Activated CD4-positive, alpha-beta T cell treated with anti-CD3 and anti-CD28 coated beads, Interleukin-2, amount 50 U/mL, for 24 hours (primary cell): ENCODE measurements around the gene TSPAN2.

Source experiments
- DNase-seq, 2 donors: peaks; one replicate each; pipeline ENCODE4 v3.0.0-alpha.2; 2020; ENCODE audit warnings: low read depth in 1 of 2, low spot score in 1 of 2

Gene TSPAN2

DNA sequence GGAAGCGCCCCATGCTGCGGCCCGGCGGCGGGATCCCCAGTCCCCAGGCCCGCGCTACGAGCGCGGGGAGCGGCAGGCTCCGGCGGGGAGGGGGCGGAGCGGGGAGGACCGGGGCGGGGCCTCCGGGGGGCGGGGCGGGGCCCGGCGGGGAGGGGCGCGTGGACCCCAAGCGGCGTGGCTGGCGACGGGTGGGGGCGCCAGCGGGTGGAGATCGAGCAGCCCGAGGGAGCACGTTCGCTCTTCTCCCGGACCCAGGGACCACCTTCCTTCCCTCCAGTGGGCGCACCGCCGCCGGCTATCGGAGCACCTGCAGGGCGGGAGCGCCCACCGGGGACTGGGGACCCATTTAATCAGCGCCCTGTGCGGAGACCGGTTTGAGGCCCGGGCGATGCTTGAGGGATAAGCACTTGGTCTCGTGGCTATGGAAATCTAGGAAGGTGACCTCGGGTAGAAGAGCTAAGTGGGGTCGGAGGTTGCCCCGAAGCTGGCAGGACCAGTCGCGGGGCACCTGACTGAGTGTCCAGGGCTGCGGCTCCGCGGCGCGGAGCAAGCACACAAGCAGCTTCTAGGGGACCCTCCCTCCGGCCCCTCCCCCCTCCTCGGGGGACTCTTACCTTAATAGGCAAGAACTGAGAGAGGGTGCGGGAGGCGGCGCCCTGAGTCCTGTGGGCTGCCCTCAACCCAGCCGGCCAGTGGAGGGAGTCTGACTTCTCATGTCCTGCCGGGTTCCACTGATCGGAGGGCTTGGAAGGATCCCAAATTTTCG, at the start of gene TSPAN2:
TSS of gene TSPAN2 (minus strand) at position 84 of the 766 bp plus-strand sequence. CDS start at position 13, 71 bp downstream.
- peak; percentile 13 for DNase-seq

DNA sequence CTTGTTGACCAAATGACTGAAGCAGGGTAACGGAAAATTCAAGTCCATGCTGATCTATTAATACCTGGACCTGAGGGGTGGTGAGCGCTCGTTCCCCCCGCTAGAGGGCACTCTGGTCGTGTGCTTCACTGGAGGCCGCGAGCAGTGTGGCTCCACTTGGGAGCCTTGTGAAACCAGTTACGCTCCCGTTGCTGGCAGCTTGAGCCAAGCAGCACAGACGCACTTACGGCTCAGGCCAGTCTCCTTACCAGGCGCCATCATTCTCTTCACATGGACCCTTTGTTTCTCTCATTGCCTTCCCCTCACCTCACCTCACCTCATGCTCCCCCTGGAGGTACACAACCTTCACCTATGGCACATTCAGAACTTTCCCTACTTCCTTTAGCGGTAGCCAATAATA, 49.7 kb upstream of the TSPAN2 start:
- DNase-seq, result peak; percentile 24 to 35

DNA sequence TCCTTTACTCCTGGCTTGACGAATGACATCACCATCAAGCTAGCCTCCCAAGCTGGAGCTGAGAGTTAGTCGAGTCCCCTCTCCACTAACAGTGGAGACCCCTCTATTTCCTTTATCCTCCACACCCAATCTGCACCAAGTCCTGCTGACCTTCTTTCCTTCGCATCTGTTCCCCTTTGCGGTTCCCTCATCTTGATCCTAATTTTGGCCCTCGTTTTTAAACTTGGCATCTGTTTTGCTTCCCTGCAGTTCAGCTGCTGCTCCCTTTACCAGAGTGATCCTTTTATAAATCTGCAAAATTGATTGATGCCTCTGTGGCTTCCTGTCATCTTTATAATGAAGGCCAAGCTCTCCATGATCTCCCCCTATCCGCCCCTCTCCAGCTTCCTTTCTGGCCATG, 49.0 kb upstream of the TSPAN2 start:
- no peak for DNase-seq

DNA sequence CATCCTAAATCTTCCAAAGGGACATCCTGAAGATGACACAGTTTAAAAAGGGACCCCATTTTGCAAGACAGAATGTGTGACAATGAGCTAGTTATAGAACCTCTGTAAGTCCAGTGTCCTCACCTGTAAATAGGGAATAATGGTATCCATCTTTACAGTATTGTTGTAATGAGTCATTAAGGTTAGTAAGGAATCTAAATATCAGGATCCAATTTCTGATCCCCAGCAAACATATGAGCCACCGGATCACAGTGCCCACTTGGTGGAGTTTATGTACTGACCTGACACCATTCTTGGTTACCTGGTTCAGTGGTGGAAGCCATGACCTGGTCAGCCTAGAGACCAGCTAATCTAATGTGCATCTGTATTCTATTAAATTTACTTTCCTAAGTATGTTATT, 47.9 kb upstream of the TSPAN2 start:
- DNase-seq, result no peak

DNA sequence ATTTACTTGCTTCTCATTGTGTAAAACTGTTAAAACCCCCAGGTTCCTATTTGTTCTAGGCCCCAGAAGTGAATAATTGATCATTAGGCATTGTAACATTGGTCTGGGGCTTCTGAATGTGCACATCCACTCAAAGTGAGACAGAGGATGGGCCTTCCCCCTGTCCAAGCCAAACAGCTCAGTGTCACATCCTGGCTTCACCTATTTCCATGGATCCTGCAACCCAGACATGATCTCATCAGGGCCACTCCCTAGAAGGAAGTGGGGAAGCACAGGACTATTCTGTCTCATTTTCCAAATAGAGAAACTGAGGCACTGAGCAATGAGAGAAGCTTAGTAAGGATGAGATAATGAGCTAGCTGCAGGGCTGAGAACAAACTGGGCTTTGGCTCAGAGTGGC, 47.4 kb upstream of the TSPAN2 start:
- DNase-seq, result no peak

DNA sequence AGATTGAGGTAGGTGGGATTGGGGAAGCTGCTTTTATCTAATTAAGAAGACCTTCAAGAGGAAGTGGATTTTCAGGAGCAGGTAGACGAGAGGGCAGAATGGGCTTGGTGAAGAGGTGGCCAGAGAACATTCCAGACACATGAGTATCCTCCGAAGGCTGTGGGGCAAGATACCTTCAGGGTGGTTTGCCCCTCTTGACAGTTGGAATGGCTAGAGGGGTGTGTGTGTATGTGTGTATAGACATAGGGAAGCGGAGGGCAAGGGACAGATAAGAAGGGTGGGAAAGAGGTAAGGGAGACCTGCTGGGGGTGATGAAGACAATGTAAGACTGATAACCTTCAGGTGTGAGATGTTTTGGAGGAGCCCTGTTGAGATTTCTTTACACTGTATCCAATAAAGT, 46.8 kb upstream of the TSPAN2 start:
- no peak for DNase-seq

DNA sequence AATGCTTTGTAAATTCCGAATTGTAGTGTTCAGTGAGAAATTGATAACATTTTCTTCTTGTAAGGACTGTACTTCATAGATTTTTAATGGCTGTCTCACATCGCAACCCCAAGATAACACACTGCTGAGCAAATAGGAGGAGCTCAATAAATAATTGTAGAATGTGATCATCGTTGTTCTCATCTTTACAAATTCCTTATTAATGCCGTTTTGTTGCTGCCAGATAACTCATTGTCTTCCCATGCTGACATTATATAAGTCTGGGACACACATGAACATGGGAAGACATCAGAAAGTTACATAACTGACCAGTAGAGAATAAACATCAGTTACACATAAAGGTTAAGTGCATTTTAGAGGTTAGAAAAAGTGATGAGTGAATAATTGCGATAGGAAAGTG, 46.4 kb upstream of the TSPAN2 start:
- no peak for DNase-seq

DNA sequence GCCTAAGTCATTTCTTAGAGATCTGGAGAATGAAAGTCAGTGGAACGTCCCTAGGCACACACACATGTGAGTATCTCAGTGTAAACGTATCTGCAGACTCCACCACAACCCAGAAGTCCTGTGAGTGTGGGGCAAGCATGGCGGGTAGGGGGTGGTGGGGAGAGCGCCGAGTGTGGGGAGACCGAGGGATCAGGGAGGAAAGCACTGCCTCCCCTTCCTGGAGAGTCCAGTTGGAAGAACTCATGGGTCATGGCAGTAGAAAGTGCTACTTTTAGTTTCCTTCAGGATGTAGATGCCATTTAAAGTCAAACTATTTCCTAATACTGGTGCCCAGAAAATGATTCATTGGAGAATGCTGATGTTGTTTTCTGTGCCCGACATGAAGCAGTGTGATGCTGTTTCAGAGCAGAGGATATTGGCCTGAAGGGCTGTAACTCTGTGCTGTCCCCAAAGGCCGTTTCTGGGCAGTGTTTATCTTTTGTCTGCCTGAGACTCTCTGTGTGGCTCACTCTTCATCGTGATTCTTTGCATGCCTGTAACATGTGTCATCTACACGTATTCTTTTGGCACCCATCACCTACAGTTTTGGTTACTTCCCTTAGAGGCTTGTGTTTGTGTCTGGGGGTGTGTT, 45.7 kb upstream of the TSPAN2 start:
- no peak for DNase-seq

DNA sequence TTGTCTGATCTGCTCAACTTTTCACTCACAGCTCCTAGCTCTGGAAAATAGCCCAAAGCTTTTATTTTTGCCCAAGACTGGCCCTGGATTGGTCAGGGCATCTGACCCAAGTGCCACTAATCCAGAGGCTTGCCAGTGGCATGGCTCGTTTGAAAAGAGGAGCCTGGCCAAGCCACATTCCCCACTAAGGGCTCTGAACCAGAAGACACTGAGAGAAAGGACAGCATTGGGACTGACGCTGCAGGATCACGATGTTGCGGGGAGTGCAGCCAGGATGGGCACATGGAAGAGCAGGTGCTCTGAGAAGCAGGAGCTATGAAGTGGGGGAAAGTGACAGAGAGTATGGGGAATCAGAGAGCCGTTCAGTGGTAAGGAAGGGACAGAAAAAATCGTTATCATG, 44.9 kb upstream of the TSPAN2 start:
- no peak for DNase-seq

DNA sequence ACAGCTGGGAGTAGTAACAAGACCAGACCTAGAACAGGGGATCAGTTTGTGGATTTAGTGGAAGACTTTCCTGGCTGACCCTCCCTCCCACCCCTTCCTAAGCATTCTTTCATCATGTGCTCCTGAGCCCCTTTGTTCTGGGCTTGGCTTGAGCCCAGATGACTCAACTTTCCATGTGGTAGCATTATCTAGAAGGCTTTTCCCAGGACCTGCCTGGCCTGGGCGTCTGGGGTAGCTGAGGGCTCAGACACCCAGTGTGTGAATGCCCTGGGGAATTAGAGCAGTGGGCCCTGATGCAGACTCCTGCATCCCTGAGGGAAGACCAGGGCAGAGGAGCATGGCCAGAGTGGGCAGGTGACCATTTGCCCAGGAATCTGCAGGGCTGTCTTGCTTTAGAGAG, 44.1 kb upstream of the TSPAN2 start:
- no peak for DNase-seq

DNA sequence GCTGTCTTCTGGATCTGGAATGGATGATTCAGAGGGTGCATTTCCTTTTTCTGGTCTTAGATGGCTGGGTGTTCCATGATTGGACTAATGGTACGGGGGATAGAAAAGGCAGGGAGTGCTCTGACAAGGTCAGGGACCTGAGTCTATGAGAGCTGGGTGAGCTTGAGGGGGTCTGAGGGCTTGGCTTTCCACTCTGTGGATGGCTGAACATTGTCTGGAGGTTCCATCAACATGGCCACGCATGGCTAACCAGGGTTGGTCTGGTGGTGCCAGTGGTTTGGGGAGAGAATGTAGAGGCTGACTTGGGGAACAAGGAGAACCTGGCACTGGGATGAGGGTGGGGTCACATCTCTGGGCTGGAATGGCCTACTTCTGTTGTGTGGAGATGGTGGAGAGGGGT, 41.5 kb upstream of the TSPAN2 start:
- no peak for DNase-seq

DNA sequence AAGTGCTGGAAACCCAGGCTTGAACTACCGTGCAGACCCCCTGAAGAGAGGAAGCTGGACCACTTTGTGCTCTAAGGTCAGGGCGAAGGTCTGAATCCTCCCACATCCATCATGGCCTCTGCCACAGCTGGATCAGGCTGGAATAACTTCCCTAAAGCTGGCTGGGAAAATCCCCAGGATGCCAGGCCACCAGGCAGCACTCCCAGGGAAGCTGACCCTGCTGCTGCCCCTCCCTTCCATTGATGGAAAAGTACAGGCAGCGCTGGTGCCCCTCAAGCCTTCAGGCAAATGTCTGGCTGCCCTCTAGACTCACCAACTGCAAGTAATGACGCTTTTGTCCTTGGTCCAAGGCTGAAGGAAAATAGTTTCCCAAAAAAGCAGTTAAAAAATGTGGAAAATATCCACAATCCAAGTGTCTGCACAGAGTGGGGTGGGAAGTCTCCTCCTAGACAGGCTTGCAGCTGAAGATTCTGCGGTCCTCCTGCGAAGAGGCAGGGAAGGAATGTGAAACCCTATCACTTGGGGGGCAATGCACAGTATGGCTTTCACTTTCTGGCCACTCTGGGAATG, 39.9 kb upstream of the TSPAN2 start:
- no peak for DNase-seq

DNA sequence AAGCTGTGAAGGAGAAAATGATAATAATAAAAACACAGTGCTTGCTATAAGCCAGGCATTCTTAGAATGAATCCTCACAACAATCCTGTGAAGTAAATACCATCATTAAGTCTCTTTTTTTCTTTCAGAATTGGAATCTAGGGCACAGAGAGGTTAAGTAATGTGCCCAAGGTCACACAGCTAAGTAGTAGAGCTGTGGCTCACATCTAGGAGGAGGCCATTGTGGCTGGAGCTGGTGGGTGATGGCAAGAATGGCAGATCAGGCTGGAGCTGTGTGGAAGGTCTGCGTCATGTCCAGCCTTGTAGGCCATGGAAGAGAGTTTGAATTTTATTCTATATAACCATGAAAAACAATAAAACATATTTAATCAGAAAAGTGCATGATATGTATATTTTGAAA, 38.2 kb upstream of the TSPAN2 start:
- no peak for DNase-seq

DNA sequence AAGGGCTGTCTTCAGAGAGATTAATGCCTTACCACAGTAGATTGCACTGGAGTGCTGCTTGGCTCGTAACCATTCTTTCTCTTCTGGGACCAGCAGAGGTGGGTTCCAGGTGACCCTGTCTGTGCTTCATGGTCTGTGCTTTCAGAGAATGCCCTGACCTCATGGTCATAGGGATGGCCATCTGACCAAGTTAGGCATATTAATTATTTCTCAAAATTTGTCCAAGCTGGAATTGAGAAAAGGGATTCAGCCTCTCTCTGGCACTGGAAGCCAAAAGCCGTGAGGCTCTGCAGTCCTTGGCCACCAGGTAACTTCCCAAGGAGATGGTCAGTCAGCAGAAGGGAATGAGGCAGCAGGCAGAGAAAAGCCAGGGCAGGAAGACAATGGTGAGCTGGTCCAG, 37.2 kb upstream of the TSPAN2 start:
- no peak for DNase-seq

DNA sequence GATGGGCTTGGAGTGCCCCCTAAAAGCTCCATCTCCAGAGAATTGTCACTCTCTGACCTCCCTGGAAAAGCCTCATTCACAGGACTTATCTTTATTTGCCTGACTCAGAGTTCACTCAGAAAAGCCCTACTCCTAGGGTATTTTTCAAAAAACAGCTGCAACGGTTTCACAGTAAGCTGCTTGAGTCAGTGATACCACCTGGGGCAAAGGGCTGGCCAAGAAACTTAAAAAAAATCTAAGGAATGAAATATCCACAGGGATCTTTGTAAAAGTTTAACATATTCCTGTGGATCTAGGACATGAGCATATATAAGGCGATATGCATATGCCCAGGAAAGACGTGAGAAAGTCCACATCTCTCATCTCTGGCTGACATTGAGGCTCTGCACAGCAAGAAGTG, 33.8 kb upstream of the TSPAN2 start:
- DNase-seq, result no peak

DNA sequence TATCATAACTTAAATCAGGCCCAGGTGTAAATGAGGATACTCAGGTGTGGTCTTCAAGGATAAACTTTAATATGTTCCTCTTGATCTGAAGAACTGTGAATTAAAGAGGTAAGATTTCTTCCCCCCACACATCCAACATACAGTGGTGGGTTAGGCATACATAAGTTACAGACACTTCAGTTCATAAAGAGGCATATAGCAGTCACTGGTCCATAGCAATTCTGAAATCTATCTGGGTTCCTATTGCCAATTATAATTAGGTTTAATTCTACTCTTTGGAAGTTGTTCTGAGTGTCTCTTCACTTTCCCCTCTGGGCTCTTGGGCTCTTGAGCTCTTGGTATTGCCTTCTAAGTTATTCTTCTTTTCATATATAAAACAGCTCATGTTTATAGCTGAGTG, 32.5 kb upstream of the TSPAN2 start:
- DNase-seq, result no peak

DNA sequence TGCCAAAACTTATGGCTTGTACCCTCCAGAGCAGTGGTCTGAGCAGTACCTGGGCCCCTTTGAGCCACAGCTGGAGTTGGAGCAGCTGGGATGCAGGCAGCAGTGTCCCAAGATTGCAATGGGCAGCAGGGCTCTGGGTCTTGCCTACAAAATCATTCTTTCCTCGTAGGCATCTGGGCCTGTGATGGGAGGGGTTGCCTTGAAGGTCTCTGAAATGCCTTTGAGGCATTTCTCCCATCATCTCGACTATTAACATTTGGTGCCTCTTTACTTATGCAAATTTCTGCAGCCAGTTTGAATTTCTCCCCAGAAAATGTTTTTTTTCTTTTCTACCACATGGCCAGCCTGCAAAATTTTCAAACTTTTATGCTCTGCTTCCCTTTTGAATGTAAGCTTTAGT, 31.0 kb upstream of the TSPAN2 start:
- no peak for DNase-seq

DNA sequence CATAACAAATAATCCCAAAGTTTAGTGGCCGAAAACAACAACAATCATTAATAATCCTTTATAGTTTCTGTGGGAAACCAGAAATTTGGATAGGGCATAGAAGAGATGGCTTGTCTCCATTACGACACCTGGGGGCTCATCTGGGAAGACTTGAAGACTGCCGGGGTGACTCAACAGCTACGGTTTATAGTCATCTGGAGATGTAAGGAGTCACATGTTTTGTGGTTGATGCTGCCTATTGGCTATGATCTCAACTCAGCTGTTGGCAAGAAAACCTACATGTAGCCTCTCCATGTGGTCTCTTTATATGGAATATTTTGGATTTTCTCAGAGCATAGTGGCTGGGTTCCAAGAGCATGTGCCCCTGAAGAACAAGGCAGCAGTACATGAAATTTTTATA, 29.3 kb upstream of the TSPAN2 start:
- no peak for DNase-seq

DNA sequence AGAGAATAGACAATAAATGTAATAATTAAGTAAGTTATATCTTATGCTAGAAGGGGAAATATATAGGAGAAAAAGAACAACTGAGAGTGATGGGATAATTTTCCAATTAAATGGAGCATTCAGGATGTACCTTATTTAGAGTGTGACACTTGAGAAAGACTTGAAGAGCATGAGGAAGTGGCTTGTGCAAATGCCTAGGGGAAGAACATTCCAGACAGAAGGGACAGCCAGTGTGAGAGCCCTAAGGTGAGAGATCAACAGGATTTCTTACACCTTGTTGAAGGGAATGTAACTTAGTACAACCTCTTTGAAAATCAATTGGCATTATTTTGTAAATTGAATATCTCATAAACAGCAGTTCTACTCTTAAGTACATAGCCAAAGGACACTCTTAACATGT, 28.8 kb upstream of the TSPAN2 start:
- DNase-seq, result no peak

DNA sequence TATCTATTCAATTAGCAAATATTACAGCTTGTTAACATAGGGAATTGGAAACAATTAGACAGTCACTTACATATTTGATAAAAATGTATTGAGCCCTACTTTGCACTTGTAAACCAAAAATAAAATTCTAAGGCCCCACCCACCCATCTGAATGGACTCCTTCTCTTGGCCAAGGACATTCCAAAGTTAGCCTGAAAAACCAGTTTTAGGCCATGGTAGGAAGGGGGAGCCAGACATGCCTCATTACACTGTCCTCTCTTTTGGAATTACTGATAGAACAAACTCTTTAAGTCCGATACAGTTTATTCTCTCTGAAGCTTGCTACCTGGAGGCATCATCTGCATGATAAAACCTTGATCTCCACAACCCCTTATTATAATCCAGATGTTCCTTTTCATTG, 28.0 kb upstream of the TSPAN2 start:
- DNase-seq, result no peak

DNA sequence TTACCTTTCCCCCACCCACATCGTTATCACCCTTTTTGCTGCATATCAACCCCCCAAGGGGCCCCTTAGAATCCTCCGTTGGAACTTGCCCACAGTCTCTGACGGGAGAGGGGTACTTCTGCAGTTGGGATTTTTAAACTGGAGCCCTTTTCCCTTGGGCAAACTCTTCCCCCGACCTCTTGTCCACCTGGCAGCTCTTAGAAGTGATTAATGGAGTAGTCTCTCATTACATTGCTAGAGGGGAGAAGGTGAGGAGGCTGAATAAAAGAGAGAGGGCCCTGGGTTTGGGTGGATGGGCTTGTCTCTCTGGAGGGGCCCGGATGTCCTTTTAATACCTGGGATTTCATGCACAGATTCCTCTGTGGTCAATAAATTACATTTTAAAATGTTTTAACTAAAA, 27.2 kb upstream of the TSPAN2 start:
- DNase-seq, result no peak

DNA sequence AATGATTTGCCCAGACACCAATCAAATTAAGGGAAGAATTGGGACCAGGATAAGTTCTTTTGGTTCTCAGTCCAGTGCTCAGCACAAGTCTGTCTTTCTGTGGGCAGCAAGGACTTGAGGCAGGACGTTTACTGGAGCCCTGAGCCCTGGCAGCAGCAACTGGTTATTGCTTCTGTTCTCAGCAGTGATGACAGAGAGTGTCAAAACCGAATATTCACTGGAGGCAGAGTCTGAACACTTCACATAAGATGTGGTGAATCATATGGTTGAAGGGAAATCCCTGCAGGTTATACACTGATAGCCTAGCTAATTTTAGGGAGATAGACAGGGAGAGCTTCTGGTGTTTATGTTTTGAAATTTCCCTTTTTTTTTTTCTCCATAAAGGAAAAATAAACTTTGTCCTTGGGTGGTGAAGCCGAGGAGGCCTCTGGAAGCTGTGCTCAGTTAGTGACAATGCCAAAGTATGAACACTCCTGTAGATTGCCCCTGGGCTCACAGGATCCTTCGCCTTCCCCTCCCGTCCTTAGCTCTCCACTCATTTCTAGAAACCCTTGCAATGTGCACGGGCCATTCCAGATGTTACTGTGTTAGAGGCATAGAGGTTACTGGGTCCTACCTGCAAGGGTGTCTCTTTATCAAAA, 26.3 kb upstream of the TSPAN2 start:
- DNase-seq, result no peak
